HCT116 (cell line): ENCODE measurements around the gene TMEM238.

Source experiments
- CTCF ChIP-seq, 3 experiments: fragments of 200-600 bp in 1 of 3; sonication (generic) in 1 of 3; IDR thresholded peaks in 2 of 3; conservative IDR thresholded peaks in 1 of 3; 2 replicates each; pipeline ENCODE4 v1.5.1; 2012 to 2017; ENCODE audit warnings: low read depth in 2 of 3, low read length in 2 of 3, antibody characterized with exemption in 1 of 3, borderline replicate concordance in 1 of 3, control low read depth in 1 of 3, mild to moderate bottlenecking in 1 of 3, mixed read lengths in 1 of 3, mixed run types in 1 of 3, moderate library complexity in 1 of 3; ENCODE audit not compliant: insufficient read depth in 1 of 3
- EZH2 ChIP-seq: fragments of 200-600 bp; sonication (generic); IDR thresholded peaks from 2 replicates; pipeline ENCODE4 v1.6.1; 2017; ENCODE audit warnings: antibody characterized with exemption, mixed run types
- EZH2phosphoT487 ChIP-seq: fragments of 200-600 bp; IDR thresholded peaks from 2 replicates; pipeline ENCODE4 v1.6.1; 2018; ENCODE audit warnings: antibody characterized with exemption, borderline replicate concordance
- JUND ChIP-seq: IDR thresholded peaks from 2 replicates; pipeline ENCODE4 v1.6.1; 2012
- TCF7L2 ChIP-seq: IDR thresholded peaks from 2 replicates; pipeline ENCODE4 v1.7.0; 2011; ENCODE audit warnings: borderline replicate concordance, inconsistent platforms; ENCODE audit not compliant: insufficient read depth, insufficient read length; ENCODE audit errors: extremely low read depth
- TF ChIP-seq, protein P1 (sequence below): IDR thresholded peaks from 2 replicates; pipeline ENCODE4 v1.6.1; 2012; ENCODE audit warnings: low read depth

DNA sequence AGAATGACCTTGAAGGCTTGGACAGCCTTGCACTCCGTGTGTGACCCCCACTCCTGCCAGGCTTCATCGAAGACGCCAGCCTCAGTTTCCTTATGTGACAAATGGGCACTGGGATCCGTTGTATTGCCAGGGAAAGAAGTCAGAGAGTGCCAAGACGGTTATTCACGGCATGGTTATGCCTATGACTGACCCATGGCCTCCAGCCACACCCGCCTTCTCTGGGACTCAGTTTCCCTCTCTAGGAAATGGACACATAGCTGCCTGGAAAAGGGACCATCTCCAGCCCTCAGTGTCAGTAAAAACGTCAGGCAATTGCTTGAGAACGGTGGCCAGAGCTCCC is 24.4 kb upstream of the TMEM238 start:
- TF ChIP-seq CTCF (IDR thresholded peaks at IDR 0.05 in 2 of 3, conservative IDR thresholded peaks at IDR 0.05 in 1 of 3; ENCODE audit: borderline replicate concordance in 1 of 3, insufficient read depth in 1 of 3, low read depth in 2 of 3, low read length in 2 of 3) (no peak), JUND (no peak), TCF7L2 (no peak), EZH2phosphoT487 (no peak), EZH2 (no peak)
- TF ChIP-seq, protein P1, sequence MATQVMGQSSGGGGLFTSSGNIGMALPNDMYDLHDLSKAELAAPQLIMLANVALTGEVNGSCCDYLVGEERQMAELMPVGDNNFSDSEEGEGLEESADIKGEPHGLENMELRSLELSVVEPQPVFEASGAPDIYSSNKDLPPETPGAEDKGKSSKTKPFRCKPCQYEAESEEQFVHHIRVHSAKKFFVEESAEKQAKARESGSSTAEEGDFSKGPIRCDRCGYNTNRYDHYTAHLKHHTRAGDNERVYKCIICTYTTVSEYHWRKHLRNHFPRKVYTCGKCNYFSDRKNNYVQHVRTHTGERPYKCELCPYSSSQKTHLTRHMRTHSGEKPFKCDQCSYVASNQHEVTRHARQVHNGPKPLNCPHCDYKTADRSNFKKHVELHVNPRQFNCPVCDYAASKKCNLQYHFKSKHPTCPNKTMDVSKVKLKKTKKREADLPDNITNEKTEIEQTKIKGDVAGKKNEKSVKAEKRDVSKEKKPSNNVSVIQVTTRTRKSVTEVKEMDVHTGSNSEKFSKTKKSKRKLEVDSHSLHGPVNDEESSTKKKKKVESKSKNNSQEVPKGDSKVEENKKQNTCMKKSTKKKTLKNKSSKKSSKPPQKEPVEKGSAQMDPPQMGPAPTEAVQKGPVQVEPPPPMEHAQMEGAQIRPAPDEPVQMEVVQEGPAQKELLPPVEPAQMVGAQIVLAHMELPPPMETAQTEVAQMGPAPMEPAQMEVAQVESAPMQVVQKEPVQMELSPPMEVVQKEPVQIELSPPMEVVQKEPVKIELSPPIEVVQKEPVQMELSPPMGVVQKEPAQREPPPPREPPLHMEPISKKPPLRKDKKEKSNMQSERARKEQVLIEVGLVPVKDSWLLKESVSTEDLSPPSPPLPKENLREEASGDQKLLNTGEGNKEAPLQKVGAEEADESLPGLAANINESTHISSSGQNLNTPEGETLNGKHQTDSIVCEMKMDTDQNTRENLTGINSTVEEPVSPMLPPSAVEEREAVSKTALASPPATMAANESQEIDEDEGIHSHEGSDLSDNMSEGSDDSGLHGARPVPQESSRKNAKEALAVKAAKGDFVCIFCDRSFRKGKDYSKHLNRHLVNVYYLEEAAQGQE, result no peak
